A673 (cell line): ENCODE data around the gene YIF1A.

Source experiments
- EZH2 ChIP-seq: fragments of 200-600 bp; sonication (generic); IDR thresholded peaks from 2 replicates; pipeline ENCODE4 v1.6.1; 2017; ENCODE audit warnings: borderline replicate concordance, low read depth, mild to moderate bottlenecking, mixed read lengths, antibody characterized with exemption, low read length; ENCODE audit not compliant: poor library complexity, severe bottlenecking
- TF ChIP-seq, protein P1 (sequence below): fragments of 300-800, 200-600 bp; sonication (generic); conservative IDR thresholded peaks from 2 replicates; pipeline ENCODE4 v1.5.1; 2017; ENCODE audit warnings: low read depth, mild to moderate bottlenecking, antibody characterized with exemption, low read length, moderate library complexity, mixed read lengths

DNA sequence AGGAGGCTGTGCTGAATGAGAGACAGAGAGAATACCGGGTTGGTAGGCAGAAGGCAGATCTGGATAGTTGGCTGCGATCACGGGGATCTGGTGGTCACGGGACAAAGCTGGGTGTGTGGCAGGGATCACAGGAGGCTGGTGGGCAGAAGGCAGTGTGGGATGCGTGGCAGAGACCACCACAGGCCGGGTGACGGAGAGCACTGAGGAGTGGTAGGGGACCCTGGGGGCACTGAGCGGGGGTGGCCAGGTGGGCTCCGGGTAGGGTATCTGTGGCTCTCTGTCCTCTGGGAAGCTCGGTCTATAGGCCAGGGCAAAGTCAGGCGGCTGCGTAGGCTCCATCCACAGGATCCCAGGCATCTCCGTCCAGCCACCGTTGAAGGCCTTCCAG, 26.5 kb upstream of the YIF1A start:
- TF ChIP-seq, protein P1, sequence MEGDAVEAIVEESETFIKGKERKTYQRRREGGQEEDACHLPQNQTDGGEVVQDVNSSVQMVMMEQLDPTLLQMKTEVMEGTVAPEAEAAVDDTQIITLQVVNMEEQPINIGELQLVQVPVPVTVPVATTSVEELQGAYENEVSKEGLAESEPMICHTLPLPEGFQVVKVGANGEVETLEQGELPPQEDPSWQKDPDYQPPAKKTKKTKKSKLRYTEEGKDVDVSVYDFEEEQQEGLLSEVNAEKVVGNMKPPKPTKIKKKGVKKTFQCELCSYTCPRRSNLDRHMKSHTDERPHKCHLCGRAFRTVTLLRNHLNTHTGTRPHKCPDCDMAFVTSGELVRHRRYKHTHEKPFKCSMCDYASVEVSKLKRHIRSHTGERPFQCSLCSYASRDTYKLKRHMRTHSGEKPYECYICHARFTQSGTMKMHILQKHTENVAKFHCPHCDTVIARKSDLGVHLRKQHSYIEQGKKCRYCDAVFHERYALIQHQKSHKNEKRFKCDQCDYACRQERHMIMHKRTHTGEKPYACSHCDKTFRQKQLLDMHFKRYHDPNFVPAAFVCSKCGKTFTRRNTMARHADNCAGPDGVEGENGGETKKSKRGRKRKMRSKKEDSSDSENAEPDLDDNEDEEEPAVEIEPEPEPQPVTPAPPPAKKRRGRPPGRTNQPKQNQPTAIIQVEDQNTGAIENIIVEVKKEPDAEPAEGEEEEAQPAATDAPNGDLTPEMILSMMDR: no peak
- no peak for TF ChIP-seq EZH2
